Central memory CD8-positive, alpha-beta T cell (primary cell): ENCODE measurements around the gene STIP1.
"Not testable (repeated sequence)": the region's sequence is repeated elsewhere in the genome, so short reads cannot be mapped to it uniquely, and the experiment has no call there.

Experiments used
- ATAC-seq: fragments of 150-1000 bp; cut with Tn5 transposase; replicated peaks from 2 replicates; pipeline ENCODE4 v1.10.0; 2022; ENCODE audit warnings: mild to moderate bottlenecking, moderate FRiP score, moderate number of reproducible peaks; ENCODE audit not compliant: poor library complexity, severe bottlenecking; ENCODE audit errors: extremely low read depth
- DNase-seq, 2 donors: peaks; one replicate each; pipeline ENCODE4 v3.0.0; 2021; ENCODE audit warnings: low spot score in 2 of 2
- H3K27ac Mint-ChIP-seq: one replicate; pipeline ENCODE4 v1.8.0; 2022; ENCODE audit warnings: low read depth, mild to moderate bottlenecking, moderate library complexity, mixed read lengths
- H3K27me3 Mint-ChIP-seq: one replicate; pipeline ENCODE4 v1.8.0; 2022; ENCODE audit warnings: mixed read lengths
- H3K36me3 Mint-ChIP-seq: one replicate; pipeline ENCODE4 v1.8.0; 2022; ENCODE audit warnings: mild to moderate bottlenecking, moderate library complexity, mixed read lengths; ENCODE audit not compliant: insufficient read depth
- H3K4me1 Mint-ChIP-seq: one replicate; pipeline ENCODE4 v1.8.0; 2022; ENCODE audit warnings: mixed read lengths
- H3K4me3 Mint-ChIP-seq: one replicate; pipeline ENCODE4 v1.8.0; 2022; ENCODE audit warnings: mild to moderate bottlenecking, moderate library complexity, mixed read lengths
- H3K9me3 Mint-ChIP-seq: one replicate; pipeline ENCODE4 v1.8.0; 2022; ENCODE audit warnings: mixed read lengths

Gene STIP1

GRCh38 chr11:64241241-64241490 lies 55.2 kb downstream of the STIP1 start:
- no peaks in the 10 kb centered on the region for H3K27me3 Mint-ChIP-seq
- DNase-seq (peak; percentile 100), ATAC-seq (peak; percentile 69)
- peaks cover 38% of the 10 kb centered on the region for H3K4me1 Mint-ChIP-seq
- H3K27ac Mint-ChIP-seq: peak overlapping the region; percentile 97
- peaks cover 31% of the 10 kb centered on the region for H3K36me3 Mint-ChIP-seq
- peak overlapping the region; percentile 96 for H3K4me3 Mint-ChIP-seq
- H3K9me3 Mint-ChIP-seq: no peaks in the 10 kb centered on the region

DNA sequence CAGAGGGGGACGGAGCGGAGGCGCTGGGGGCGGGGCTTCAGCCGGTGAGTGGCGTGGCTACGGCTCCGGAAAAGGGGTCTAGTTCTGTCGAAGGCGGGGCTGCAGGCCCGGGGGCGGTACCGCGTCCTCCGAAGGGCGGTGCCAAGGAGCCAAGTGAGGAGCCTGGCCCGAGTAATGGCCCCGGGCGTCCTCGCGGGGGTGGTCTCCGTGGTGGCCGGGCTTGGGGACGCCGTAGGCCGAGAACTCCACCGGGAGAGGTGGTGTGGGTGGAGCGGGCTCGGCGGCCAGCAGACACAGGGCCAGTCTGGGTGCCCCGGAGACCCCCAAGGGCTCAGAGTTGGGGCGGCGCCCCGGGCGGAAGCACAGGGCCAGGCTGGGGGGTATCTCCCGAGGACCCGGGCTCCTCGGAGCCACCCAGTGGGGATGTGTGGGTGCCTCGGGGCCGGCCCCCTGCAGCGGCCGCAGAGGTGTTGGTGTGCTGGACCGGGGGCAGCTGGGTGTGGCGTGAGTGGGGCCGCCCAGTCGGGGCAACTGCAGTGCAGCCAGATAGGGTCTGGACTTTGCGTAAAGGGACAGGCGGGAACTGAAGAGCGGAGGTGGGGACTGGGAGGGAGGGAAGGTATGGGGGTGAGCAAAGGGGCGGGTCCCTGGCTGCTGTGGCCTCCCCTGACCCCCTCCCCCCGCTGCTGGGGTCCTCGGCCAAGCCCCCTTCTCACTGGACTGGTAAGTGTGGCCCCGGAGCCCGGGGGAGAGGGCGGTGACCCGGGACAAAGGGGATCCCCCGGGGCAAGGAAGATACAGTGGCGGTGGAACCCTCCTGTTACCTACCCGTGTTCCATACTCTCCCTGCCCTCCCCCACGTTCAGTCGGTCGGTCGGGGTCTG lies 55.8 kb downstream of the STIP1 start:
- H3K27me3 Mint-ChIP-seq: no peaks in the 10 kb centered on the region
- H3K4me1 Mint-ChIP-seq: peaks cover 39% of the 10 kb centered on the region
- ATAC-seq: peak; percentile 58
- H3K36me3 Mint-ChIP-seq: peaks cover 31% of the 10 kb centered on the region
- H3K27ac Mint-ChIP-seq: peak overlapping the region; percentile 97
- peak in 1 of 2 donors; percentile 44 for DNase-seq
- peak overlapping the region; percentile 96 for H3K4me3 Mint-ChIP-seq
- H3K9me3 Mint-ChIP-seq: no peaks in the 10 kb centered on the region

- no peak for DNase-seq
- ATAC-seq: no peak
- H3K4me3 Mint-ChIP-seq: peak overlapping the region; percentile 96
- no peaks in the 10 kb centered on the region for H3K27me3 Mint-ChIP-seq
- no peaks in the 10 kb centered on the region for H3K9me3 Mint-ChIP-seq
- peaks cover 55% of the 10 kb centered on the region for H3K4me1 Mint-ChIP-seq
- peaks cover 33% of the 10 kb centered on the region for H3K36me3 Mint-ChIP-seq
- H3K27ac Mint-ChIP-seq: peak overlapping the region; percentile 97
These were observed 57.4 kb downstream of the STIP1 start for GRCh38 chr11:64243236-64243854.

DNA sequence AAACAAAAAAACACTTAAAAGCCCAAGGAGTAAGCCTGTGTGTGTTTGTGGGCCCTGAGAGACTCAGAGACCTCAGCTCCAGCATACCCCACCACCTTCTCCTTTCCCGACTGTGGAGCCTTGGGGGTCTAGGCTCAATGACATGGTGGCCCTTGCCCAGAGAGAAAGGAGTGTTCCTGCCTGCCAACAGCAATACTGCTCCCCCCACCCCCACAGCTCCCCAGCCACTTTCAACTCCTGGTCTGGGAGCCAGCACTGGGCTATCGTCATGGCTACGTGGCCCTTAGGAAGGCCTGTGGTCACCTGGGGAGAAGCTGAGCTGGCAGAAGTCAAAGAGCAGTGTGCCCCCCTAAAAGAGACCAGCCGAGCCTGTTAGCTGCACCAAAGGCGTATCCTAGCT lies 58.1 kb downstream of the STIP1 start:
- peak overlapping the region; percentile 97 for H3K27ac Mint-ChIP-seq
- peaks cover 30% of the 10 kb centered on the region for H3K36me3 Mint-ChIP-seq
- DNase-seq (no peak), ATAC-seq (no peak)
- peak overlapping the region; percentile 96 for H3K4me3 Mint-ChIP-seq
- peaks cover 57% of the 10 kb centered on the region for H3K4me1 Mint-ChIP-seq
- no peaks in the 10 kb centered on the region for H3K27me3 Mint-ChIP-seq
- H3K9me3 Mint-ChIP-seq: no peaks in the 10 kb centered on the region

- Mint-ChIP-seq H3K36me3 (peaks cover 28% of the 10 kb centered on the region), H3K27me3 (no peaks in the 10 kb centered on the region), H3K9me3 (no peaks in the 10 kb centered on the region), H3K4me3 (peak overlapping the region; percentile 83), H3K4me1 (peaks cover 56% of the 10 kb centered on the region), H3K27ac (peak overlapping the region; percentile 93)
- DNase-seq (no peak), ATAC-seq (no peak)
These were observed 59.0 kb downstream of the STIP1 start for GRCh38 chr11:64244966-64245365.

DNA sequence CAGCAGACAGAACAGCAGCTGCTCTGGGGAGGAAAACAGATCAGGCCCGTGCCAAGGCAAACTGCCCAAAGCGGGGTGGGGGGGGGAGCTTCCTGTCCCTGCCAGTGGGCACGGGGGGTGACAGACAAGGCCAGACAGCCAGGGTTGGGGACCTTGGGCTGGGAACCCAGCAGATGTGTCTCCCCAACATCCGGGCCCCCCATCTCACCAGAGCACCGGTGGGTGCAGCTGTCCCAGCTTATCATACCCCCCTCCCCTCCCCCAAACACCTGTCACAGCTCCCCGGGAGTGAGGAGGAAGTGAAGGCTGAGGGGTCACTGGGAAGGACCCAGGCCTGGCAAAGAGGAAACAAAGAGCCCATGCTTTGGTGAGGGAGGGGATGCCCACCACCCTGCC lies 59.4 kb downstream of the STIP1 start:
- Mint-ChIP-seq H3K4me3 (peak overlapping the region; percentile 83), H3K27ac (peak overlapping the region; percentile 93), H3K27me3 (no peaks in the 10 kb centered on the region), H3K4me1 (peaks cover 51% of the 10 kb centered on the region), H3K9me3 (no peaks in the 10 kb centered on the region), H3K36me3 (peaks cover 27% of the 10 kb centered on the region)
- DNase-seq (peak in 1 of 2 donors; percentile 67), ATAC-seq (peak; percentile 20)

DNA sequence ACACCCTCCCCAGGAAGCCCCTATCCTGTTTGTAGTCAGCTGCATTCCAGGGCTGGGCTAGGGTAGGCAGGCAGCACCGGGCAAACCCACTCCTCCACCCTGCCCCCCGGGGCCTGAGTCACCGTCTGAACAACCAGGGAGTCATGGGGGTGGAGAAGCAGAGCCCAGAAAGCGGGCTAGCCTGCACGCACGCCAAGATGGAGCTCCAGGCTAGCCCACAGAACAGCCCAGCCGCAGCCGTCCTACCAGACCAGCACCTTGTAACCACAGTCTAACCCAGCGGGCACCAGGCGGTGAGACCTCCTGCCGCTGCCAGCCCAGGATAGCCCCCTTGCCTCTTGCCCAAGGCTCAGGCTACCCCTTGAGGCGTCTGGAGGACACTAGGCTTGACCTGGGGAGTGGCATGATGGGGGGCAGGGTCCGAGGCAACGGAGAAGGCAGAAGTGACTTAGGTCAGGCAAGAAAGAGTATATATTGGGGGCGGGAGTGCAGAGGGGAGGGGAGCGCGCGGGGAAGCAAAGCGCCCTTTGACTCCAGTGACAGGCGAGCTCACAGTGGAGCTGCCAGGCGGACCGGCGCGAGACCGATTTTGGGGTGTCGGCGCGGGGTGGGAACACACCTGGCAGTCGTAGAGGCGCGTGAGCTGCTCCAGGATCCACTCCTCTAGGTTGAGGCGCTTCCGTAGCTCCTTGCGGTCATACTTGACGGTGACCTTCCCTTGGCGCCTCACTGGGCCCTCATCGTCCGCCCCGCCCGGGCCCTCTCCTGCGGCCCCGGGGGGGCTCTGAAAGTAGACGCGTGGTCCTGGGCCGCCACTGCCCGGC lies 60.0 kb downstream of the STIP1 start:
- Mint-ChIP-seq H3K27ac (peak overlapping the region; percentile 93), H3K36me3 (peaks cover 21% of the 10 kb centered on the region), H3K4me1 (peaks cover 48% of the 10 kb centered on the region), H3K27me3 (no peaks in the 10 kb centered on the region), H3K4me3 (peak overlapping the region; percentile 83), H3K9me3 (no peaks in the 10 kb centered on the region)
- ATAC-seq: peak; percentile 6
- peak; percentile 44 to 61 for DNase-seq

- not testable (repeated sequence) for H3K9me3 Mint-ChIP-seq, DNase-seq, H3K27me3 Mint-ChIP-seq
- Mint-ChIP-seq H3K4me1 (peaks cover 45% of the 10 kb centered on the region), H3K4me3 (peak overlapping the region; percentile 83), H3K36me3 (peaks cover 17% of the 10 kb centered on the region), H3K27ac (peak overlapping the region; percentile 29)
- peak; percentile 3 for ATAC-seq
These were observed 60.6 kb downstream of the STIP1 start for GRCh38 chr11:64246621-64246870.

- Mint-ChIP-seq H3K36me3 (peaks cover 17% of the 10 kb centered on the region), H3K9me3 (no peaks in the 10 kb centered on the region)
These were observed 61.1 kb downstream of the STIP1 start, which contains the start of gene PPP1R14B for GRCh38 chr11:64246871-64247728. Gene PPP1R14B (minus strand): TSS chr11:64246943. CDS start chr11:64246673, 270 bp downstream.

GRCh38 chr11:64247729-64248531 lies 62.0 kb downstream of the STIP1 start:
- no peaks in the 10 kb centered on the region for H3K27me3 Mint-ChIP-seq
- no peak for DNase-seq
- H3K36me3 Mint-ChIP-seq: peaks cover 15% of the 10 kb centered on the region
- no peaks in the 10 kb centered on the region for H3K9me3 Mint-ChIP-seq
- H3K4me1 Mint-ChIP-seq: peaks cover 50% of the 10 kb centered on the region
- H3K4me3 Mint-ChIP-seq: peak overlapping the region; percentile 83
- no peak overlapping the region for H3K27ac Mint-ChIP-seq
- ATAC-seq: no peak

More at GRCh38 chr11:64246871-64247728, 61.1 kb downstream of the STIP1 start, which contains the start of gene PPP1R14B:
- Mint-ChIP-seq H3K4me1 (peaks cover 47% of the 10 kb centered on the region), H3K27me3 (no peaks in the 10 kb centered on the region), H3K4me3 (peak within 1 kb of the TSS; percentile 83), H3K27ac (peak within 1 kb of the TSS; percentile 93)
- ATAC-seq (peak; percentile 52), DNase-seq (peak; percentile 53 to 56)

DNA sequence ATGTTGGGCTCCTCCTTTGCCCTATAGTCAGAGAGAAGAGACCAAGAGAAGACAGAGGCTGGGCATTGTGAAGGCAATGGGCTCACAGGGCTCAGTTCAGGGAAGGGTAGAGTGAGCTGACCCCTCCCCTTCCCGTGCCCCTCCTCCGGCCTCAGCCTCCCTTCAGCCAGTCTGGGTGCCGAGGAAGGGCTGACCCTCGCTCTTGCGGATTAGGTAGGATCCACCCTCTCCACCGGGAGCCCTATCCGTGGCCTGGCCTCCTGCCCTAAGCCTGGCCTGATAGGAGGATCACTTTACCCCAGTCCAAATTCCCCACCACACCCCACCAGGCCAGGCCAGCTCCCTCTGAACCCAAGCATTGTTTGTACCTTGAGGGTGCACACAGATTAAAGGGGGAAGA lies 62.6 kb downstream of the STIP1 start:
- ATAC-seq (no peak), DNase-seq (no peak)
- peaks cover 44% of the 10 kb centered on the region for H3K4me1 Mint-ChIP-seq
- no peak overlapping the region for H3K27ac Mint-ChIP-seq
- H3K27me3 Mint-ChIP-seq: no peaks in the 10 kb centered on the region
- no peaks in the 10 kb centered on the region for H3K9me3 Mint-ChIP-seq
- H3K4me3 Mint-ChIP-seq: peak overlapping the region; percentile 83
- H3K36me3 Mint-ChIP-seq: peaks cover 14% of the 10 kb centered on the region
